ENCODE results near the gene TRIM64C. TPM values are rescaled to one million over a fixed set of nuclear protein-coding genes. Genes with fewer than 3 reads are reported as not detected.
"Not testable (repeated sequence)": the region's sequence is repeated elsewhere in the genome, so short reads cannot be mapped to it uniquely, and the experiment has no call there.

Gene TRIM64C, protein sequence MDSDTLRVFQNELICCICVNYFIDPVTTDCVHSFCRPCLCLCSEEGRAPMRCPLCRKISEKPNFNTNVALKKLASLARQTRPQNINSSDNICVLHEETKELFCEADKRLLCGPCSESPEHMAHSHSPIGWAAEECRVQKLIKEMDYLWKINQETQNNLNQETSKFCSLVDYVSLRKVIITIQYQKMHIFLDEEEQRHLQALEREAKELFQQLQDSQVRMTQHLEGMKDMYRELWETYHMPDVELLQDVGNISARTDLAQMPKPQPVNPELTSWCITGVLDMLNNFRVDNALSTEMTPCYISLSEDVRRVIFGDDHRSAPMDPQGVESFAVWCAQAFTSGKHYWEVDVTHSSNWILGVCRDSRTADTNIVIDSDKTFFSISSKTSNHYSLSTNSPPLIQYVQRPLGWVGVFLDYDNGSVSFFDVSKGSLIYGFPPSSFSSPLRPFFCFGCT
- total RNA-seq (not detected), polyA plus RNA-seq (ENCODE audit: insufficient read depth, low read depth, low replicate concordance) (not detected)
- long read RNA-seq, donor 1 = 0 reads
- long read RNA-seq, donor 2 = 0 reads
- long read RNA-seq, donor 3 = 0 reads
- long read RNA-seq, donor 4 = 0 reads
- long read RNA-seq, donor 5 = 0 reads
- long read RNA-seq, donor 6 = 0 reads
- long read RNA-seq, donor 7 = 0 reads
- long read RNA-seq, donor 8 = 0 reads
- long read RNA-seq, donor 9 = 0 reads
- long read RNA-seq, donor 10 = 0 reads

DNA sequence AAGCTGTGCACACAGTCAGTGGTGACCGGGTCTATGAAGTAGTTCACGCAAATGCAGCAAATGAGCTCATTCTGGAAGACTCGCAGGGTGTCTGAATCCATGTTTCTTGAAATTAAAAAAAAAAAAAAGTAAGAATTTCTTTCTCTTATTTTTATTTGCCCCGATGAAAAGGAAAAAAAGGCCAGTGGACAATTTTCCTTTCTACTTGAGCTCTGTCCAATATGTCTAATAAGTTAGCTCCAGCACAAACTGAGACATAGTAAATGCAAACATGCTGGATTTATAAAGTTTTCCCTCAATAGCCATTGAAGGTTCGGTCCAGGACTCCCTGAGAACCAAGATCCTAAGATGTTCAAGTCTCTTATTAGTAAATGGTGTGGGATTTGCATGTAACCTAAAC is at the start of gene TRIM64C:
Gene TRIM64C, minus strand, starts transcription at position 101 of the 400 bp plus-strand sequence. Its CDS starts 0 bp downstream, at position 101.
- H3K27ac ChIP-seq (ENCODE audit: low read depth in 2 of 2, low read length in 2 of 2); FAIRE-seq; H3K9ac ChIP-seq (ENCODE audit: low read length in 3 of 3); H3K9me3 ChIP-seq (ENCODE audit: control insufficient read depth in 2 of 3, insufficient read depth in 1 of 3, low read length in 3 of 3); intact Hi-C loops (cut with DNase I); H3K4me1 ChIP-seq (ENCODE audit: control insufficient read depth in 2 of 3, insufficient read depth in 2 of 3, low read depth in 1 of 3, low read length in 3 of 3); DNase-seq; H3K36me3 ChIP-seq (ENCODE audit: control insufficient read depth in 2 of 3, insufficient read depth in 3 of 3, low read length in 3 of 3); H3K27me3 ChIP-seq (ENCODE audit: control insufficient read depth, insufficient read depth, low read length); H3K4me3 ChIP-seq (ENCODE audit: low read length in 3 of 3): not testable (repeated sequence)

DNA sequence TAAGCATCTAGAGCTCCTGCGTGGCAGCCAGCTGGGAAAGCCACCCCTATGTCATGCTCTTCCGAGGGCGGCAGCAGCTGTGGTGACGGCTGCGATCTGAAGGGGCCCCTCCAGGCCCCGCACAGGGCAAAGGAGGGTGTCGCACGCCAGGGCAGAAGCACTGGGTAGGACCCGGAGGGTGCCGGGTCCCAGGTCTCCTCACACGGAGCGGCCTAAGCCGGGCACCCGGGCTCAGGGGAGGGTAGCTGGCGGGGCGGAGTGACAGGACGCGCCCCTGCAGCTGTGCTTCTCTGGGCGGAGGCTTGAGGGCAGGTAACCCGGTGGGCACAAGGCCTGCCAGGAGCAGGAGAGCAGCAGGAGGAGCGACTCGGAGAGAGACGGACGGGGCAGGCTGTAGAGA is 43.4 kb upstream of the TRIM64C start:
- H3K27me3 ChIP-seq (ENCODE audit: control insufficient read depth, insufficient read depth, low read length); H3K9ac ChIP-seq (ENCODE audit: low read length in 3 of 3); H3K27ac ChIP-seq (ENCODE audit: low read depth in 2 of 2, low read length in 2 of 2); FAIRE-seq; H3K4me1 ChIP-seq (ENCODE audit: control insufficient read depth in 2 of 3, insufficient read depth in 2 of 3, low read depth in 1 of 3, low read length in 3 of 3); intact Hi-C loops (cut with DNase I); H3K36me3 ChIP-seq (ENCODE audit: control insufficient read depth in 2 of 3, insufficient read depth in 3 of 3, low read length in 3 of 3); H3K4me3 ChIP-seq (ENCODE audit: low read length in 3 of 3); H3K9me3 ChIP-seq (ENCODE audit: control insufficient read depth in 2 of 3, insufficient read depth in 1 of 3, low read length in 3 of 3): not testable (repeated sequence)
- peak in 1 of 5 donors; percentile 38 for DNase-seq

DNA sequence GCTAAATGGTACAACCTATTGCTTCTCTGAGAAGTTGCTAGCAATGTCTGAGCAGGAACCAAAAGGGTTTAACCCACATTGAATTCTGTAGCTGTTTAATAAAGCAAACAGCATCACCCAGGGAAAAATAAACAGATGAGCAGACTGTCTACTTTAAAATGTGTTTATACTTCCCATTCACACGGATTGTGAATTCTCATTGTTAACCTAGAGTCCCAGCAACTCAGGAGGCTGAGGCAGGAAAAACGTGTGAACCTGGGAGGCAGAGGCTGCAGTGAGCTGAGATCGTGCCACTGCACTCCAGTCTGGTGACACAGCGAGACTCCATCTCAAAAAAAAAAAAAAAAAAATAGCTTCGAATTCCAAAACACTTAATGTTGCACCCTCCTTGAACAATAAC is 11.0 kb upstream of the TRIM64C start:
- intact Hi-C loops (cut with DNase I); DNase-seq; FAIRE-seq; H3K4me1 ChIP-seq (ENCODE audit: control insufficient read depth in 2 of 3, insufficient read depth in 2 of 3, low read depth in 1 of 3, low read length in 3 of 3); H3K4me3 ChIP-seq (ENCODE audit: low read length in 3 of 3); H3K9ac ChIP-seq (ENCODE audit: low read length in 3 of 3); H3K9me3 ChIP-seq (ENCODE audit: control insufficient read depth in 2 of 3, insufficient read depth in 1 of 3, low read length in 3 of 3); H3K27me3 ChIP-seq (ENCODE audit: control insufficient read depth, insufficient read depth, low read length); H3K27ac ChIP-seq (ENCODE audit: low read depth in 2 of 2, low read length in 2 of 2); H3K36me3 ChIP-seq (ENCODE audit: control insufficient read depth in 2 of 3, insufficient read depth in 3 of 3, low read length in 3 of 3): not testable (repeated sequence)

DNA sequence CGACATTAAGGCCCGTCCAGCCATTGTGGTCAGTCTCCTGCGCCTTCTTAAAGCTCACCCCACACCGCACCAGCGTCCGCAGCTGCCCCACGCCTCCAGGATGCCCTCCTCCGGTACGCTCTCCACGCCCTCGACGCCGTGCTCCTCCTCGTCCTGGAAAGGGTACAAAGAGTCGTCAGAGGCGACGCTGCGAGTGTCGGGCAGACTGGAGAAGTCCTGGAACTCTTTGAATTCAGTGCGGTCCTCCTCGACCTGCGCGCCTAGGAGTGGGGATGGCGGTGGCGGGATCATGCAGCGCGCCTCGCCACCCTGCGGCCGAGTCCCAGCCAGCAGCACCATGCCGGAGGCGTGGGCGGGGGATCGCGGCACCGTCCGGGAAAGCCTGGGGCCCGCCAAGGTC is 9.1 kb downstream of the TRIM64C start:
- H3K9ac ChIP-seq (ENCODE audit: low read length in 3 of 3); H3K9me3 ChIP-seq (ENCODE audit: control insufficient read depth in 2 of 3, insufficient read depth in 1 of 3, low read length in 3 of 3); H3K36me3 ChIP-seq (ENCODE audit: control insufficient read depth in 2 of 3, insufficient read depth in 3 of 3, low read length in 3 of 3); H3K27me3 ChIP-seq (ENCODE audit: control insufficient read depth, insufficient read depth, low read length); FAIRE-seq; H3K27ac ChIP-seq (ENCODE audit: low read depth in 2 of 2, low read length in 2 of 2); H3K4me1 ChIP-seq (ENCODE audit: control insufficient read depth in 2 of 3, insufficient read depth in 2 of 3, low read depth in 1 of 3, low read length in 3 of 3); DNase-seq; H3K4me3 ChIP-seq (ENCODE audit: low read length in 3 of 3); intact Hi-C loops (cut with DNase I): not testable (repeated sequence)

DNA sequence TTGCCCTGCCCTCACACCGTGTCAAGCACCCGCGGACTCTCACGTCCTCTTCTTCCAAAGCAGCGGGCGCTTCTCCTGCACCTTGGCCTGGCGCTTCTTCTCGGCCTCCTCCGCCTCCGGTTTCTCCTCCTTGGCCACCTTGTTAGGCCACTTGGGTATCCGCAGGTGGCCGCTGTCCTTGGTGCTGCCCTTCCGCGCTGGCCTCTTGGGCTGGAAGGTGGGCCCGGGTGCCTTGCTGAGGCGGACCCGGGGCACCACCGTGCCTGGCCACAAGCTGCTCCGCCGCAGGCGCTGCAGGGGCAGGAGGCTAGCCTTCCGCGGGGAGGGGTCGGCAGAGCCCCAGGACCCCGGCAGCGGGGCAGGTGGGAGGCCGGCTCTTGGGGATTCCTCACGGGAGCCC is 10.7 kb downstream of the TRIM64C start:
- H3K4me3 ChIP-seq (ENCODE audit: low read length in 3 of 3); H3K27ac ChIP-seq (ENCODE audit: low read depth in 2 of 2, low read length in 2 of 2); FAIRE-seq; H3K36me3 ChIP-seq (ENCODE audit: control insufficient read depth in 2 of 3, insufficient read depth in 3 of 3, low read length in 3 of 3); H3K9ac ChIP-seq (ENCODE audit: low read length in 3 of 3); H3K4me1 ChIP-seq (ENCODE audit: control insufficient read depth in 2 of 3, insufficient read depth in 2 of 3, low read depth in 1 of 3, low read length in 3 of 3); H3K9me3 ChIP-seq (ENCODE audit: control insufficient read depth in 2 of 3, insufficient read depth in 1 of 3, low read length in 3 of 3); intact Hi-C loops (cut with DNase I); H3K27me3 ChIP-seq (ENCODE audit: control insufficient read depth, insufficient read depth, low read length): not testable (repeated sequence)
- DNase-seq = peak in 2 of 5 donors; percentile 4 to 24

DNA sequence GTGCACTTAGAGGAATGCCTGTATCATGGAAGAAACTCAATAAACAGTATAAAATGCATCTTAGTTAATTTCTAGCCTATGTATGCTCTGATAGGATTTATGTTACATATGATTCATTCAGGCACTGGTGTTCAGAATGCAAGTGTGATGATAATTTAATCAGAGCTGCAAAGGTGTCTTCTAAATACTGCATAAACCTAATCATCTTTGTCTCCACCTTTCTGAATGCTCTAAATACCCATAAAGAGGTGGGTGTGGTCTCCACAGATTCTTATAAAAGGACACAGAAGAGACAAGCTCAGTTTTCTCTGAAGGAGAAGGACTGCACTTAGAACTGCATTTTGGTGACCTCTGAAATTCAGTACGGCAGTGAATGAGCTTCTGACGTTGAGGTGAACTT is 30.4 kb downstream of the TRIM64C start, which contains the start of gene TRIM49B:
Gene TRIM49B, plus strand, starts transcription at position 301 of the 400 bp plus-strand sequence. CDS start 2,777 bp downstream, outside the sequence.
- intact Hi-C loops (cut with DNase I); DNase-seq; H3K27me3 ChIP-seq (ENCODE audit: control insufficient read depth, insufficient read depth, low read length); H3K9ac ChIP-seq (ENCODE audit: low read length in 3 of 3); H3K4me3 ChIP-seq (ENCODE audit: low read length in 3 of 3); FAIRE-seq; H3K4me1 ChIP-seq (ENCODE audit: control insufficient read depth in 2 of 3, insufficient read depth in 2 of 3, low read depth in 1 of 3, low read length in 3 of 3); H3K9me3 ChIP-seq (ENCODE audit: control insufficient read depth in 2 of 3, insufficient read depth in 1 of 3, low read length in 3 of 3); H3K36me3 ChIP-seq (ENCODE audit: control insufficient read depth in 2 of 3, insufficient read depth in 3 of 3, low read length in 3 of 3); H3K27ac ChIP-seq (ENCODE audit: low read depth in 2 of 2, low read length in 2 of 2): not testable (repeated sequence)

Other genes with a start within 250 kb of the TRIM64C start
- gene TRIM51G, start 75.2 kb downstream of the TRIM64C start, total RNA-seq = not detected
- not detected for gene TRIM51G, start 75.2 kb downstream of the TRIM64C start, polyA plus RNA-seq (ENCODE audit: insufficient read depth, low read depth, low replicate concordance)
- gene TRIM49B, start 30.3 kb downstream of the TRIM64C start, total RNA-seq = not detected
- gene TRIM49B, start 30.3 kb downstream of the TRIM64C start, polyA plus RNA-seq (ENCODE audit: insufficient read depth, low read depth, low replicate concordance) = not detected
- gene FOLH1, start 149.5 kb upstream of the TRIM64C start, total RNA-seq = 1.3 TPM
- 12.3 TPM for gene FOLH1, start 149.5 kb upstream of the TRIM64C start, polyA plus RNA-seq (ENCODE audit: insufficient read depth, low read depth, low replicate concordance)